ENCODE results near the gene TMC4. TPM values are rescaled to one million over a fixed set of nuclear protein-coding genes. Genes with fewer than 3 reads are reported as not detected.

Gene TMC4
- total and polyA plus RNA-seq, 12 donors, result 0.59 to 11.6 (median 2.1) TPM

- Histone ChIP-seq H3K9me3 (no peaks in the 10 kb centered on the region), H3K4me3 (no peak overlapping the region), H3K27me3 (no peaks in the 10 kb centered on the region), H3K4me1 (peaks cover 0 to 25% (median 11%) of the 10 kb centered on the region in 9 donors), H3K27ac (no peak overlapping the region), H3K36me3 (peaks cover 0 to 100% (median 93%) of the 10 kb centered on the region in 9 donors)
- WGBS, 2 donors, result 88 to 93% methylated on average over 12 of the region's 12 CpGs
- DNase-seq (no peak), ATAC-seq (peak in 1 of 8 donors; percentile 2)
- TF ChIP-seq CTCF (IDR thresholded peaks at IDR 0.05), result no peak
- intact Hi-C loops (cut with DNase I), result no loop called here
Observed at GRCh38 chr19:54152267-54152666, 20.7 kb downstream of the TMC4 start.

- H3K4me3 ChIP-seq, result no peak overlapping the region
- peaks cover 0 to 100% (median 93%) of the 10 kb centered on the region in 9 donors for H3K36me3 ChIP-seq
- H3K4me1 ChIP-seq, result peaks cover 0 to 28% (median 15%) of the 10 kb centered on the region in 9 donors
- H3K27me3 ChIP-seq, result no peaks in the 10 kb centered on the region
- H3K27ac ChIP-seq, result no peak overlapping the region
- intact Hi-C loops (cut with DNase I), result no loop called here
- TF ChIP-seq CTCF (IDR thresholded peaks at IDR 0.05), result no peak
- no peaks in the 10 kb centered on the region for H3K9me3 ChIP-seq
- WGBS, 2 donors, result 87 to 88% methylated on average over 23 of the region's 23 CpGs
- no peak for ATAC-seq
- no peak for DNase-seq
Observed at GRCh38 chr19:54151362-54152035, 21.5 kb downstream of the TMC4 start.

GRCh38 chr19:54149021-54149812 lies 23.7 kb downstream of the TMC4 start:
- intact Hi-C loops (cut with DNase I), result no loop called here
- ATAC-seq (no peak), DNase-seq (no peak)
- Histone ChIP-seq H3K4me3 (no peak overlapping the region), H3K27me3 (no peaks in the 10 kb centered on the region), H3K36me3 (peaks cover 4 to 100% (median 93%) of the 10 kb centered on the region in 9 donors), H3K9me3 (no peaks in the 10 kb centered on the region), H3K4me1 (peaks cover 0 to 25% (median 16%) of the 10 kb centered on the region in 9 donors), H3K27ac (no peak overlapping the region)
- TF ChIP-seq CTCF (IDR thresholded peaks at IDR 0.05), result no peak
- 81 to 83% methylated on average over 12 of the region's 12 CpGs for WGBS, 2 donors

- Histone ChIP-seq H3K36me3 (peaks cover 9 to 100% (median 93%) of the 10 kb centered on the region in 9 donors), H3K4me1 (peaks cover 0 to 23% (median 11%) of the 10 kb centered on the region in 9 donors), H3K4me3 (no peak overlapping the region), H3K9me3 (no peaks in the 10 kb centered on the region), H3K27ac (peak overlapping the region in 7 of 10 donors; percentile 5 to 63 (median 40)), H3K27me3 (no peaks in the 10 kb centered on the region)
- intact Hi-C loops (cut with DNase I), result no loop called here
- TF ChIP-seq CTCF (IDR thresholded peaks at IDR 0.05), result no peak
- ATAC-seq, result peak in 4 of 8 donors; percentile 5 to 27 (median 7)
- 67 to 73% methylated on average over 19 of the region's 19 CpGs for WGBS, 2 donors
- no peak for DNase-seq
Observed at GRCh38 chr19:54148158-54148557, 24.8 kb downstream of the TMC4 start.
